IMR-90 (cell line): ENCODE measurements around the gene ZNF521.
"Not testable (repeated sequence)": the region's sequence is repeated elsewhere in the genome, so short reads cannot be mapped to it uniquely, and the experiment has no call there.

Experiments used
- BHLHE40 ChIP-seq: fragments of 150-350 bp; IDR thresholded peaks from 2 replicates; pipeline ENCODE4 v1.6.1; 2016; ENCODE audit warnings: mild to moderate bottlenecking, low read depth, low read length
- FOS ChIP-seq: fragments of 150-350 bp; IDR thresholded peaks from 2 replicates; pipeline ENCODE4 v1.6.1; 2016; ENCODE audit warnings: low read depth, low read length
- MXI1 ChIP-seq: IDR thresholded peaks from 2 replicates; pipeline ENCODE4 v1.6.1; 2012; ENCODE audit warnings: low read depth, mild to moderate bottlenecking, low read length, moderate library complexity, borderline replicate concordance
- POLR2A ChIP-seq: IDR thresholded peaks from 2 replicates; pipeline ENCODE4 v1.6.1; 2012; ENCODE audit warnings: mild to moderate bottlenecking, low read depth, low read length
- RAD21 ChIP-seq: IDR thresholded peaks from 2 replicates; pipeline ENCODE4 v1.6.1; 2012; ENCODE audit warnings: low read length, improper control_type of control experiment
- RFX5 ChIP-seq: IDR thresholded peaks from 2 replicates; pipeline ENCODE4 v1.8.0; 2012; ENCODE audit warnings: low read depth, mild to moderate bottlenecking, low read length, moderate library complexity
- TF ChIP-seq, protein P1 (sequence below): conservative IDR thresholded peaks from 2 replicates; pipeline ENCODE4 v1.5.1; 2012; ENCODE audit warnings: mild to moderate bottlenecking, low read depth, low read length, improper control_type of control experiment
- TF ChIP-seq, protein P2 (sequence below): fragments of 150-350 bp; IDR thresholded peaks from 2 replicates; pipeline ENCODE4 v1.6.1; 2016; ENCODE audit warnings: low read depth, mild to moderate bottlenecking, low read length, moderate library complexity, borderline replicate concordance

DNA sequence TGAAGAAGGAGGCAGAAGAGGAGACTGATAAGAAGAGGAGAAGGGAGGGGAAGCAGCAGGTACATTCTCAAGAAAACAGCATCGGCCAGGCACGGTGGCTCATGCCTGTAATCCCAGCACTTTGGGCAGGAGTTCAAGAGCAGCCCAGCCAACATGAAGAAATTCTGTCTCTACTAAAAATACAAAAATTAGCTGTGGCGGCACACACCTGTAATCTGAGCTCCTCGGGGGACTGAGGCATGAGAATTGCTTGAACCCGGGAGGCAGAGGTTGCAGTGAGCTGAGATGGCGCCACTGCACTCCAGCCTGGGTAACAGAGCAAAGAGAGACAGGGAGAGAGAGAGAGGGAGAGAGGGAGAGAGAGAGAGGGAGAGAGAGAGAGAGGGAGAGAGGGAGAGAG lies 318.8 kb downstream of the ZNF521 start:
- TF ChIP-seq, protein P1, sequence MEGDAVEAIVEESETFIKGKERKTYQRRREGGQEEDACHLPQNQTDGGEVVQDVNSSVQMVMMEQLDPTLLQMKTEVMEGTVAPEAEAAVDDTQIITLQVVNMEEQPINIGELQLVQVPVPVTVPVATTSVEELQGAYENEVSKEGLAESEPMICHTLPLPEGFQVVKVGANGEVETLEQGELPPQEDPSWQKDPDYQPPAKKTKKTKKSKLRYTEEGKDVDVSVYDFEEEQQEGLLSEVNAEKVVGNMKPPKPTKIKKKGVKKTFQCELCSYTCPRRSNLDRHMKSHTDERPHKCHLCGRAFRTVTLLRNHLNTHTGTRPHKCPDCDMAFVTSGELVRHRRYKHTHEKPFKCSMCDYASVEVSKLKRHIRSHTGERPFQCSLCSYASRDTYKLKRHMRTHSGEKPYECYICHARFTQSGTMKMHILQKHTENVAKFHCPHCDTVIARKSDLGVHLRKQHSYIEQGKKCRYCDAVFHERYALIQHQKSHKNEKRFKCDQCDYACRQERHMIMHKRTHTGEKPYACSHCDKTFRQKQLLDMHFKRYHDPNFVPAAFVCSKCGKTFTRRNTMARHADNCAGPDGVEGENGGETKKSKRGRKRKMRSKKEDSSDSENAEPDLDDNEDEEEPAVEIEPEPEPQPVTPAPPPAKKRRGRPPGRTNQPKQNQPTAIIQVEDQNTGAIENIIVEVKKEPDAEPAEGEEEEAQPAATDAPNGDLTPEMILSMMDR = not testable (repeated sequence)
- TF ChIP-seq BHLHE40, FOS, RAD21, MXI1, POLR2A, RFX5: not testable (repeated sequence)
- TF ChIP-seq, protein P2, sequence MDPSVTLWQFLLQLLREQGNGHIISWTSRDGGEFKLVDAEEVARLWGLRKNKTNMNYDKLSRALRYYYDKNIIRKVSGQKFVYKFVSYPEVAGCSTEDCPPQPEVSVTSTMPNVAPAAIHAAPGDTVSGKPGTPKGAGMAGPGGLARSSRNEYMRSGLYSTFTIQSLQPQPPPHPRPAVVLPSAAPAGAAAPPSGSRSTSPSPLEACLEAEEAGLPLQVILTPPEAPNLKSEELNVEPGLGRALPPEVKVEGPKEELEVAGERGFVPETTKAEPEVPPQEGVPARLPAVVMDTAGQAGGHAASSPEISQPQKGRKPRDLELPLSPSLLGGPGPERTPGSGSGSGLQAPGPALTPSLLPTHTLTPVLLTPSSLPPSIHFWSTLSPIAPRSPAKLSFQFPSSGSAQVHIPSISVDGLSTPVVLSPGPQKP = not testable (repeated sequence)
